ENCODE results near the gene RRP8.

Gene RRP8

DNA sequence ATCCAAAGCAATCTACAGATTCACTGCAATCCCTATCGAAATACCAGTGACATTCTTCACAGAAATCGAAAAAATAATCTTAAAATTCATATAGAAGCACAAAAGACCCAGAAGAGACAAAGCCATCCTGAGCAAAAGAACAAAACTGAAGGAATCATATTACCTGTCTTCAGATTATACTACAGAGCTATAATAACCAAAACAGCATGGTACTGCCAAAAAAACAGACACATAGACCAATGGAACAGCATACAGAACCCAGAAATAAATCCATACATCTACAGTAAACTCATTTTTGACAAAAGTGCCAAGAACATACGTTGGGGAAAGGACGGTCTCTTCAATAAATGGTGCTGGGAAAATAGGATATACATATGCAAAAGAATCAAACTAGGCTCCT lies 18.9 kb downstream of the RRP8 start:
- no peak for DNase-seq (ENCODE audit: extremely low read depth, low read depth)
- no peak for TF ChIP-seq CTCF (IDR thresholded peaks at IDR 0.05; ENCODE audit: low read depth, low read length)

GRCh38 chr11:6583584-6583983 lies 19.8 kb downstream of the RRP8 start:
- no peak for DNase-seq (ENCODE audit: extremely low read depth, low read depth)
- TF ChIP-seq CTCF (IDR thresholded peaks at IDR 0.05; ENCODE audit: low read depth, low read length), result no peak

DNA sequence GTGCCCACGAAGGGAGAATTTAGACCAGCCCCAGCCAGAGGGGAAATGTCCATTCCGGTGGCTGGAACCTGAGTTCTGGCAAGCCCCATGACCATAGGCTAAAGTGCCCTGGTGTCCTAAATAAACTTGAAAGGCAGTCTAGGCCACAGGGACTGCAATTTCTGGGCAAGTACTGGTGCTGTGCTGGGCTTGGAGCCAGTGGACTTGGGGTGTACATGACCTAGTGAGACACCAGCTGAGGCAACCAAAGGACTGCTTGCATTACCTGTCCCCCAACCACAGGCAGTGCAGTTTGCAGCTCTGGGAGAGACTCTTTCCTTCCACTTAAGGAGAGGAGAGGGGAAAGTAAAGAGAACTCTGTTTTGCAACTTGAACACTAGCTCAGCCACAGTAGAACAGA lies 23.7 kb downstream of the RRP8 start:
- DNase-seq (ENCODE audit: extremely low read depth, low read depth), result no peak
- TF ChIP-seq CTCF (IDR thresholded peaks at IDR 0.05; ENCODE audit: low read depth, low read length), result no peak

- TF ChIP-seq CTCF (IDR thresholded peaks at IDR 0.05; ENCODE audit: low read depth, low read length), result no peak
- no peak for DNase-seq (ENCODE audit: extremely low read depth, low read depth)
Measured at GRCh38 chr11:6578134-6578533, 25.3 kb downstream of the RRP8 start.

DNA sequence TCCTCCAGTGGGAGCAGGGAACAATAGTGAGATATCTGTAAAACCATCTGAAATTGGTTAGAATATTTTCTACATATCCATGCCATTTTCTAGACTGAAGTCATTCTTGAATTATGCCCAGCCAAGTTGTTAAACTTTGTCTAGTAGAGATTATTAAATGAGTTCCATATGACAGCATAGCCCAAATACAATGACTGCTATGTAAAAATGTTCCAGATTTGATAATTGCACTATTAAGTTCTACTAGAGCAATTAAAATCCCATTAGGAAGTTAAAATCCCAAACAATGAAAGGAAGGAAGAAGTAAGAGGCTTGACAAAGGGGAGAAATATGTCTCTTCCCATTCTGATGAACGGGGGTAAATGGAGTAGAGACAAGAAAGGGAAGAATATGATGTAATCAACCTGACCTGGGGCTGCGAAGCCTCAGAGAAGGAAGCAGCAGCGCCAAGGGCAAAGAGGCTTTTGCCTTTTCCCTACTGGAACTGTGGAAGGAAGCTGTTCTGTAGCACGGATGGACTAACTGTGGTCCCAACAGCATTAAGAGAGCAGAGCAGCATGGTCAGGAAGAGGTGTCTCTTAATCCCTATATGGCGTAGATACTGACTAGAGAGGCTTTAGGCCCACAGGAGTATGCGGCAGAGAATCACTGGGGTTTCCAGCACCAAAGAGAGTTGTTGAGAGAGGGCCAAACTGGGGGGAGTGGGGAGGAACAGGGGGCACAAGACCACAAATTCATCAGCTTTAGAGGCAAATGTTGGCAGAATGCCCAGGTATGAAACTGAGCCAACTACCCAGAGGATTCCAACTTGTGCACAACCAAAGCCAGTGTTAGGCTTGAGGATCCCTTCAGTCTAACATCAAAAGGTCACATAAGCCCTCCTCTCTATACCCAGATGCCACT lies 26.7 kb downstream of the RRP8 start:
- DNase-seq (ENCODE audit: extremely low read depth, low read depth), result peak; percentile 52
- TF ChIP-seq CTCF (IDR thresholded peaks at IDR 0.05; ENCODE audit: low read depth, low read length), result peak; percentile 14

DNA sequence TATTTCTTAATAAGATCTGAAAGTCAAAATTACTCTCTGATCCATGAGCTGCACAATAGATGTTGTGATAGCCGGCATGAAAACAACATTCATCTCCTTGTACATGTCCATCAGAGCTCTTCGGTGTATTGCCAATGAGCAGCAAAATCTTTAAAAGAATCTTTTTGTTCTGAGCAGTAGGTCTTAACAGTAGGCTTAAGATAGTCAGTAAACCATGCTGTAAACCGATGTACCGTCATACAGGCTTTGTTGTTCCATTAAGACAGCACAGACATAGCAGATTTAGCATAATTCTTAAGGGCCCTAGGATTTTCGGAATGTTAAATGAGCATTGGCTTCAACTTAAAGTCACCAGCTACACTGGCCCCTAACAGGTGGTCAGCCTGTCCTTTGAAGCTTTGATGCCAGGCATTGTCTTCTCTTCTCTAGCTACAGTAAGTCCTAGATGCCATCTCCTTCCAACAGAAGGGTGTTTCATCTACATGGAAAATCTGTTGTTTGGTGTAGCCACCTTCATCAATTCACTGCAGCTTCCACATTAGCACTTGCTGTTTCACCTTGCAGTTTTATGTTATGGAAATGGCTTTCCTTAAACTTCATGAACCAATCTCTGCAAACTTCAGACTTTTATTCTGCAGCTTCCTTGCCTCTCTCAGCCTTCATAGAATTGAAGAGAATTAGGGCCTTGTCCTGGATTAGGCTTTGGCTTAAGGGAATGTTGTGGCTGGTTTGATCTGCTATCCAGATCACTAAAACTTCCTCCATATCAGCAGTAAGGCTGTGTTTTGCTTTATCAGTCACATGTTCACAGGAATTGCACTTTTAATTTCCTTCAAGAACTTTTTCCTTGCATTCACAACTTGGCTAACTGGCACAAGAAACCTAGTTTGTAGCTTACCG lies 28.4 kb downstream of the RRP8 start:
- DNase-seq (ENCODE audit: extremely low read depth, low read depth), result no peak
- no peak for TF ChIP-seq CTCF (IDR thresholded peaks at IDR 0.05; ENCODE audit: low read depth, low read length)

DNA sequence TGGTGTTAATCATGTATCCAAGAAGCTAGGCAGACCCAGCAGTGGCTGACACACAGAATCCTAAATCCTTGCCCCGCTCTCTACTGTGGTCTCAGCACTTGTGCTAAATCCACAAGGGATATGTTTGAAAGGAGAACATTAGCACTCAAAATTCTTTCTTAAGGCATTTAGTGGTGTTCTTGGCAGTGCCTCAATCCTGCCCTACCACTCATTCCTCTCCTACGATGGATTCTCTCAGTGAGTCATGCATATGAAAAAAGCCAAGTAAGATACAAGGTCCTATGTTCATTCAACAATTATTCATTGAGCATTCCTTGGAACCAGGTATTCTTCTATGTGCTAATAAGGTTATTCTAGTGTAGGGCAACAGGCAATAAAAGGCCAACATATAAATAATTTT lies 31.2 kb downstream of the RRP8 start:
- TF ChIP-seq CTCF (IDR thresholded peaks at IDR 0.05; ENCODE audit: low read depth, low read length), result no peak
- peak; percentile 25 for DNase-seq (ENCODE audit: extremely low read depth, low read depth)
